HUES48 (cell line): ENCODE data around the gene SCFD2.

Experiments used
- H3K27ac ChIP-seq: one replicate; pipeline ENCODE4 v1.7.0; 2013; ENCODE audit warnings: low read depth, low read length, inconsistent platforms
- H3K27me3 ChIP-seq: 2 replicates; pipeline ENCODE4 v1.6.1; 2013; ENCODE audit warnings: mild to moderate bottlenecking, low read length; ENCODE audit not compliant: control insufficient read depth, insufficient read depth
- H3K36me3 ChIP-seq: 2 replicates; pipeline ENCODE4 v1.6.1; 2013; ENCODE audit warnings: low read length; ENCODE audit not compliant: control insufficient read depth, insufficient read depth
- H3K4me1 ChIP-seq: 2 replicates; pipeline ENCODE4 v1.6.1; 2013; ENCODE audit warnings: mild to moderate bottlenecking, low read length; ENCODE audit not compliant: control insufficient read depth, insufficient read depth
- H3K4me3 ChIP-seq: 2 replicates; pipeline ENCODE4 v1.5.1; 2013; ENCODE audit warnings: mild to moderate bottlenecking, low read depth, low read length
- H3K9ac ChIP-seq: 2 replicates; pipeline ENCODE4 v1.6.1; 2013; ENCODE audit warnings: mild to moderate bottlenecking, low read depth, low read length, moderate library complexity
- H3K9me3 ChIP-seq: 2 replicates; pipeline ENCODE4 v1.6.1; 2013; ENCODE audit warnings: low read length; ENCODE audit not compliant: control insufficient read depth, insufficient read depth

Gene SCFD2

GRCh38 chr4:52915191-52915590 lies 450.7 kb downstream of the SCFD2 start:
- no peak overlapping the region for H3K27ac ChIP-seq
- H3K4me3 ChIP-seq: no peak overlapping the region
- H3K4me1 ChIP-seq: peaks cover 4% of the 10 kb centered on the region; the same call in 1 of the 2 replicates
- H3K9ac ChIP-seq: no peak overlapping the region
- no peaks in the 10 kb centered on the region for H3K36me3 ChIP-seq
- H3K27me3 ChIP-seq: no peaks in the 10 kb centered on the region
- no peaks in the 10 kb centered on the region for H3K9me3 ChIP-seq

- no peaks in the 10 kb centered on the region for H3K27me3 ChIP-seq
- peaks cover 11% of the 10 kb centered on the region for H3K4me1 ChIP-seq
- no peak overlapping the region for H3K9ac ChIP-seq
- H3K36me3 ChIP-seq: no peaks in the 10 kb centered on the region
- H3K9me3 ChIP-seq: no peaks in the 10 kb centered on the region
- H3K4me3 ChIP-seq: no peak overlapping the region
- no peak overlapping the region for H3K27ac ChIP-seq
Measured at GRCh38 chr4:52914051-52914605, 451.7 kb downstream of the SCFD2 start.

- H3K4me1 ChIP-seq: peaks cover 12% of the 10 kb centered on the region
- no peaks in the 10 kb centered on the region for H3K27me3 ChIP-seq
- H3K36me3 ChIP-seq: no peaks in the 10 kb centered on the region
- H3K4me3 ChIP-seq: no peak overlapping the region
- no peaks in the 10 kb centered on the region for H3K9me3 ChIP-seq
- H3K27ac ChIP-seq: no peak overlapping the region
- H3K9ac ChIP-seq: no peak overlapping the region
Measured at GRCh38 chr4:52912608-52913007, 453.3 kb downstream of the SCFD2 start.

- H3K4me3 ChIP-seq: no peak overlapping the region
- no peaks in the 10 kb centered on the region for H3K36me3 ChIP-seq
- peaks cover 9% of the 10 kb centered on the region for H3K4me1 ChIP-seq
- no peaks in the 10 kb centered on the region for H3K9me3 ChIP-seq
- H3K9ac ChIP-seq: no peak overlapping the region
- H3K27me3 ChIP-seq: no peaks in the 10 kb centered on the region
- H3K27ac ChIP-seq: no peak overlapping the region
Measured at GRCh38 chr4:52911684-52912294, 454.1 kb downstream of the SCFD2 start.

- no peaks in the 10 kb centered on the region for H3K9me3 ChIP-seq
Measured at GRCh38 chr4:52910115-52910514, 455.7 kb downstream of the SCFD2 start.

GRCh38 chr4:52907510-52907909 lies 458.4 kb downstream of the SCFD2 start:
- Histone ChIP-seq H3K27me3 (no peaks in the 10 kb centered on the region), H3K9me3 (no peaks in the 10 kb centered on the region), H3K36me3 (no peaks in the 10 kb centered on the region), H3K27ac (no peak overlapping the region), H3K4me3 (no peak overlapping the region), H3K9ac (no peak overlapping the region), H3K4me1 (peaks cover 9% of the 10 kb centered on the region)

More at GRCh38 chr4:52910115-52910514, 455.7 kb downstream of the SCFD2 start:
- Histone ChIP-seq H3K27me3 (no peaks in the 10 kb centered on the region), H3K4me3 (no peak overlapping the region), H3K4me1 (peaks cover 9% of the 10 kb centered on the region), H3K36me3 (no peaks in the 10 kb centered on the region), H3K27ac (no peak overlapping the region), H3K9ac (no peak overlapping the region)

- Histone ChIP-seq H3K27me3 (no peaks in the 10 kb centered on the region), H3K27ac (no peak overlapping the region), H3K36me3 (no peaks in the 10 kb centered on the region), H3K4me3 (no peak overlapping the region), H3K4me1 (peaks cover 4% of the 10 kb centered on the region), H3K9me3 (peaks cover 12% of the 10 kb centered on the region), H3K9ac (no peak overlapping the region)
Measured at GRCh38 chr4:52904421-52904820, 461.4 kb downstream of the SCFD2 start.

GRCh38 chr4:52903273-52903672 lies 462.6 kb downstream of the SCFD2 start:
- Histone ChIP-seq H3K36me3 (no peaks in the 10 kb centered on the region), H3K9me3 (peaks cover 12% of the 10 kb centered on the region), H3K4me3 (no peak overlapping the region), H3K9ac (no peak overlapping the region), H3K27ac (no peak overlapping the region), H3K27me3 (no peaks in the 10 kb centered on the region), H3K4me1 (no peaks in the 10 kb centered on the region)

GRCh38 chr4:52894443-52894842 lies 471.4 kb downstream of the SCFD2 start:
- Histone ChIP-seq H3K36me3 (no peaks in the 10 kb centered on the region), H3K9me3 (no peaks in the 10 kb centered on the region), H3K4me3 (no peak overlapping the region), H3K9ac (no peak overlapping the region), H3K27ac (no peak overlapping the region), H3K4me1 (no peaks in the 10 kb centered on the region), H3K27me3 (no peaks in the 10 kb centered on the region)

- Histone ChIP-seq H3K9ac (no peak overlapping the region), H3K27me3 (no peaks in the 10 kb centered on the region), H3K36me3 (no peaks in the 10 kb centered on the region), H3K27ac (no peak overlapping the region), H3K9me3 (no peaks in the 10 kb centered on the region), H3K4me1 (no peaks in the 10 kb centered on the region), H3K4me3 (no peak overlapping the region)
Measured at GRCh38 chr4:52892880-52893279, 473.0 kb downstream of the SCFD2 start.

GRCh38 chr4:52891743-52892142 lies 474.1 kb downstream of the SCFD2 start:
- Histone ChIP-seq H3K4me3 (no peak overlapping the region), H3K27me3 (no peaks in the 10 kb centered on the region), H3K9ac (no peak overlapping the region), H3K9me3 (peaks cover 7% of the 10 kb centered on the region), H3K27ac (no peak overlapping the region), H3K36me3 (no peaks in the 10 kb centered on the region), H3K4me1 (no peaks in the 10 kb centered on the region)
